HCT116 (cell line): ENCODE results near the gene VASH1. TPM values are rescaled to one million over a fixed set of nuclear protein-coding genes. Genes with fewer than 3 reads are reported as not detected.

Source experiments
- ATAC-seq: fragments of 200-7000 bp; cut with Tn5 transposase; 2 replicates; pipeline ENCODE4 v1.9.1; 2020; ENCODE audit warnings: mild to moderate bottlenecking, moderate library complexity
- BruUV-seq: library from RNA; stranded (reverse); fragments of 400-500 nt; replicated peaks from 2 replicates; lab custom pipeline; 2021; lab: Mats Ljungman, UMichigan
- CTCF ChIA-PET: fragments of 300-600 bp; sonication (Branson Sonifier 250); formaldehyde crosslinking; loops from one replicate; lab custom pipeline; 2021; ENCODE audit warnings: antibody characterized with exemption; lab: Charles Lee
- POLR2A ChIA-PET: fragments of 300-600, 350-600 bp; sonication (Branson Sonifier 250); formaldehyde crosslinking; loops from one replicate; lab custom pipeline; 2021; ENCODE audit warnings: antibody characterized with exemption; lab: Charles Lee
- RAD21 ChIA-PET, 2 experiments: fragments of 300-600 bp; sonication (Branson Sonifier 250); formaldehyde crosslinking; loops; one replicate each; lab custom pipeline; 2023; ENCODE audit warnings: low total read pairs in 2 of 2; ENCODE audit not compliant: uncharacterized antibody in 2 of 2, unreplicated experiment in 2 of 2, low non-redundant PET in 1 of 2; lab: Charles Lee
- DNase-seq: peaks from one replicate; pipeline ENCODE4 v3.0.0-alpha.2; 2010; ENCODE audit warnings: low read depth, low spot score
- H2AFZ ChIP-seq: fragments of 200-600 bp; shearing (Covaris generic), sonication (generic); 2 replicates; pipeline ENCODE4 v1.6.1; 2017; ENCODE audit warnings: low read depth, mixed run types, mixed read lengths, antibody characterized with exemption, low read length; ENCODE audit not compliant: poor library complexity, severe bottlenecking
- H3K27ac ChIP-seq: 2 replicates; pipeline ENCODE4 v1.5.1; 2012; ENCODE audit warnings: low read depth, low read length
- H3K27me3 ChIP-seq: fragments of 200-600 bp; sonication (generic); 2 replicates; pipeline ENCODE4 v1.6.1; 2016; ENCODE audit warnings: mixed run types, low read length, mixed read lengths; ENCODE audit not compliant: insufficient read depth
- H3K36me3 ChIP-seq, 2 experiments: fragments of 200-500 bp in 1 of 2; fragments of 200-600 bp in 1 of 2; sonication (Bioruptor generic) in 1 of 2; sonication (generic) in 1 of 2; 2 replicates each; pipeline versions ENCODE4 v1.5.1 to v1.6.1; 2014 to 2016; ENCODE audit warnings: low read length in 2 of 2, inconsistent platforms in 1 of 2, mixed read lengths in 1 of 2, mixed run types in 1 of 2; ENCODE audit not compliant: insufficient read depth in 2 of 2, control insufficient read depth in 1 of 2
- H3K4me1 ChIP-seq, 2 experiments: fragments of 200-600 bp in 1 of 2; sonication (generic) in 1 of 2; 2 replicates each; pipeline versions ENCODE4 v1.5.1 to v1.6.1; 2012 to 2017; ENCODE audit warnings: low read length in 2 of 2, inconsistent platforms in 1 of 2, mild to moderate bottlenecking in 1 of 2, mixed read lengths in 1 of 2, mixed run types in 1 of 2, moderate library complexity in 1 of 2; ENCODE audit not compliant: insufficient read depth in 2 of 2, control insufficient read depth in 1 of 2
- H3K4me2 ChIP-seq: fragments of 200-600 bp; sonication (generic); 2 replicates; pipeline ENCODE4 v1.6.1; 2017; ENCODE audit warnings: mixed run types, low read length, mixed read lengths
- H3K4me3 ChIP-seq, 2 experiments: fragments of 200-600 bp in 1 of 2; sonication (generic) in 1 of 2; replicated peaks in 1 of 2; 2 replicates each; pipeline ENCODE4 v1.5.1; 2011 to 2016; ENCODE audit warnings: low read length in 2 of 2, control low read depth in 1 of 2, low read depth in 1 of 2, mild to moderate bottlenecking in 1 of 2, mixed read lengths in 1 of 2, mixed run types in 1 of 2
- H3K79me2 ChIP-seq: fragments of 200-600 bp; sonication (generic); 2 replicates; pipeline ENCODE4 v1.6.1; 2017; ENCODE audit warnings: mild to moderate bottlenecking, mixed run types, low read length, moderate library complexity, mixed read lengths; ENCODE audit not compliant: insufficient read depth
- H3K9ac ChIP-seq: fragments of 200-600 bp; sonication (generic); 2 replicates; pipeline ENCODE4 v1.6.1; 2016; ENCODE audit warnings: low read length, mixed read lengths
- H3K9me2 ChIP-seq: fragments of 200-600 bp; sonication (generic), shearing (Covaris generic); 2 replicates; pipeline ENCODE4 v1.6.1; 2017; ENCODE audit warnings: mixed run types, mild to moderate bottlenecking, moderate library complexity; ENCODE audit not compliant: insufficient read depth
- H3K9me3 ChIP-seq, 2 experiments: fragments of 200-500 bp in 1 of 2; fragments of 200-600 bp in 1 of 2; sonication (Bioruptor generic) in 1 of 2; sonication (generic) in 1 of 2; 2 replicates each; pipeline ENCODE4 v1.6.1; 2014 to 2017; ENCODE audit warnings: low read length in 2 of 2, mixed read lengths in 2 of 2, inconsistent platforms in 1 of 2, low read depth in 1 of 2, mild to moderate bottlenecking in 1 of 2, mixed run types in 1 of 2, moderate library complexity in 1 of 2; ENCODE audit not compliant: control insufficient read depth in 1 of 2, insufficient read depth in 1 of 2
- H4K20me1 ChIP-seq: fragments of 200-600 bp; sonication (generic), shearing (Covaris generic); 2 replicates; pipeline ENCODE4 v1.6.1; 2017; ENCODE audit warnings: mixed run types, mild to moderate bottlenecking, moderate library complexity; ENCODE audit not compliant: insufficient read depth
- ATF3 ChIP-seq: IDR thresholded peaks from 2 replicates; pipeline ENCODE4 v1.6.1; 2012
- CBX3 ChIP-seq: IDR thresholded peaks from 2 replicates; pipeline ENCODE4 v1.6.1; 2012; ENCODE audit warnings: low read depth
- CEBPB ChIP-seq: IDR thresholded peaks from 2 replicates; pipeline ENCODE4 v1.6.1; 2012; ENCODE audit warnings: low read depth
- EGR1 ChIP-seq: IDR thresholded peaks from 2 replicates; pipeline ENCODE4 v1.6.1; 2012; ENCODE audit warnings: low read depth
- EZH2 ChIP-seq: fragments of 200-600 bp; sonication (generic); IDR thresholded peaks from 2 replicates; pipeline ENCODE4 v1.6.1; 2017; ENCODE audit warnings: antibody characterized with exemption, mixed run types
- EZH2phosphoT487 ChIP-seq: fragments of 200-600 bp; IDR thresholded peaks from 2 replicates; pipeline ENCODE4 v1.6.1; 2018; ENCODE audit warnings: antibody characterized with exemption, borderline replicate concordance
- FOSL1 ChIP-seq: IDR thresholded peaks from 2 replicates; pipeline ENCODE4 v1.6.1; 2012; ENCODE audit warnings: low read depth
- JUND ChIP-seq: IDR thresholded peaks from 2 replicates; pipeline ENCODE4 v1.6.1; 2012
- MAX ChIP-seq: IDR thresholded peaks from 2 replicates; pipeline ENCODE4 v1.6.1; 2012
- POLR2A ChIP-seq: IDR thresholded peaks from 2 replicates; pipeline ENCODE4 v1.7.0; 2011; ENCODE audit warnings: borderline replicate concordance; ENCODE audit not compliant: insufficient read depth, insufficient read length; ENCODE audit errors: extremely low read depth
- RAD21 ChIP-seq: IDR thresholded peaks from 2 replicates; pipeline ENCODE4 v1.6.1; 2012; ENCODE audit warnings: low read depth, mild to moderate bottlenecking
- REST ChIP-seq: IDR thresholded peaks from 2 replicates; pipeline ENCODE4 v1.6.1; 2012; ENCODE audit warnings: low read depth
- SIN3A ChIP-seq: IDR thresholded peaks from 2 replicates; pipeline ENCODE4 v1.6.1; 2012; ENCODE audit warnings: low read depth
- SRF ChIP-seq: IDR thresholded peaks from 2 replicates; pipeline ENCODE4 v1.6.1; 2012; ENCODE audit warnings: low read depth
- TCF7L2 ChIP-seq: IDR thresholded peaks from 2 replicates; pipeline ENCODE4 v1.7.0; 2011; ENCODE audit warnings: borderline replicate concordance, inconsistent platforms; ENCODE audit not compliant: insufficient read depth, insufficient read length; ENCODE audit errors: extremely low read depth
- ZNF274 ChIP-seq: fragments of 200-500 bp; sonication (Bioruptor generic); IDR thresholded peaks from 2 replicates; pipeline ENCODE4 v1.6.1; 2014; ENCODE audit warnings: mild to moderate bottlenecking, low read depth, low read length, inconsistent platforms
- intact Hi-C: fragments of 100-400 bp; cut with micrococcal nuclease; formaldehyde crosslinking; loops from 2 replicates; pipeline ENCODE4 v1.10.0; 2022
- total RNA-seq: library from RNA; stranded (reverse); gene quantifications from one replicate; pipeline ENCODE4 v1.2.1, GENCODE V29; 2021; ENCODE audit not compliant: unreplicated experiment
- TF ChIP-seq, protein P1 (sequence below), 3 experiments: fragments of 200-600 bp in 1 of 3; sonication (generic) in 1 of 3; IDR thresholded peaks in 2 of 3; conservative IDR thresholded peaks in 1 of 3; 2 replicates each; pipeline ENCODE4 v1.5.1; 2012 to 2017; ENCODE audit warnings: low read depth in 2 of 3, low read length in 2 of 3, antibody characterized with exemption in 1 of 3, borderline replicate concordance in 1 of 3, control low read depth in 1 of 3, mild to moderate bottlenecking in 1 of 3, mixed read lengths in 1 of 3, mixed run types in 1 of 3, moderate library complexity in 1 of 3; ENCODE audit not compliant: insufficient read depth in 1 of 3

VASH1 gene
- total RNA-seq, 1 experiment from 2014 or later = 13.3 TPM

GRCh38 chr14:76812093-76812421 is 50.8 kb downstream of the VASH1 start:
- Histone ChIP-seq H3K4me3 (peak overlapping the region; percentile 74 to 82), H3K79me2 (peaks cover 21% of the 10 kb centered on the region), H3K27me3 (no peaks in the 10 kb centered on the region), H2AFZ (no peak overlapping the region), H3K9me3 (no peaks in the 10 kb centered on the region), H3K4me2 (peak overlapping the region; percentile 93), H3K4me1 (peaks cover 9 to 20% of the 10 kb centered on the region in 2 experiments), H3K27ac (peak overlapping the region; percentile 75), H3K9ac (peak overlapping the region; percentile 88), H4K20me1 (no peaks in the 10 kb centered on the region), H3K9me2 (no peaks in the 10 kb centered on the region), H3K36me3 (peaks cover 8 to 16% of the 10 kb centered on the region in 2 experiments; a peak in 2 of 4 replicates)
- TF ChIP-seq FOSL1 (no peak), TCF7L2 (no peak), POLR2A (no peak), ZNF274 (no peak), REST (no peak), CBX3 (no peak), EGR1 (no peak), SRF (no peak), ATF3 (no peak), EZH2phosphoT487 (no peak), CEBPB (no peak), MAX (no peak), SIN3A (no peak), EZH2 (no peak), RAD21 (no peak), JUND (no peak)
- TF ChIP-seq, protein P1, sequence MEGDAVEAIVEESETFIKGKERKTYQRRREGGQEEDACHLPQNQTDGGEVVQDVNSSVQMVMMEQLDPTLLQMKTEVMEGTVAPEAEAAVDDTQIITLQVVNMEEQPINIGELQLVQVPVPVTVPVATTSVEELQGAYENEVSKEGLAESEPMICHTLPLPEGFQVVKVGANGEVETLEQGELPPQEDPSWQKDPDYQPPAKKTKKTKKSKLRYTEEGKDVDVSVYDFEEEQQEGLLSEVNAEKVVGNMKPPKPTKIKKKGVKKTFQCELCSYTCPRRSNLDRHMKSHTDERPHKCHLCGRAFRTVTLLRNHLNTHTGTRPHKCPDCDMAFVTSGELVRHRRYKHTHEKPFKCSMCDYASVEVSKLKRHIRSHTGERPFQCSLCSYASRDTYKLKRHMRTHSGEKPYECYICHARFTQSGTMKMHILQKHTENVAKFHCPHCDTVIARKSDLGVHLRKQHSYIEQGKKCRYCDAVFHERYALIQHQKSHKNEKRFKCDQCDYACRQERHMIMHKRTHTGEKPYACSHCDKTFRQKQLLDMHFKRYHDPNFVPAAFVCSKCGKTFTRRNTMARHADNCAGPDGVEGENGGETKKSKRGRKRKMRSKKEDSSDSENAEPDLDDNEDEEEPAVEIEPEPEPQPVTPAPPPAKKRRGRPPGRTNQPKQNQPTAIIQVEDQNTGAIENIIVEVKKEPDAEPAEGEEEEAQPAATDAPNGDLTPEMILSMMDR (IDR thresholded peaks at IDR 0.05 in 2 of 3, conservative IDR thresholded peaks at IDR 0.05 in 1 of 3; ENCODE audit: borderline replicate concordance in 1 of 3, insufficient read depth in 1 of 3, low read depth in 2 of 3, low read length in 2 of 3) = no peak
- ATAC-seq (peak; percentile 26), DNase-seq (no peak)
- intact Hi-C loops = no loop called here
- RAD21 ChIA-PET = no interaction called here
- POLR2A ChIA-PET = interaction anchor here (1.4 kb wide), 1 partner anchor 27 kb away, joined by 5 read pairs; no protein-coding TSS in a partner anchor
- TSS peak; percentile 46 for BruUV-seq
- CTCF ChIA-PET = interaction anchor here (1.2 to 1.7 kb wide), 2 partner anchors 28 to 102 kb away, joined by 7 to 12 read pairs; no protein-coding TSS in a partner anchor
